Skeletal muscle tissue (tissue), 5 donors: ENCODE results near the gene ZCRB1. TPM values are rescaled to one million over a fixed set of nuclear protein-coding genes. Genes with fewer than 3 reads are reported as not detected.

ENCODE experiments used
- H3K27ac ChIP-seq: one replicate; pipeline ENCODE4 v1.7.0; 2013; ENCODE audit warnings: mild to moderate bottlenecking, low read depth, low read length, inconsistent platforms
- H3K27me3 ChIP-seq, 3 donors: one replicate each; pipeline ENCODE4 v1.7.0; 2013; ENCODE audit warnings: low read length in 3 of 3; ENCODE audit not compliant: control insufficient read depth in 3 of 3, insufficient read depth in 3 of 3
- H3K36me3 ChIP-seq, 3 donors: one replicate each; pipeline ENCODE4 v1.7.0; 2013; ENCODE audit warnings: low read length in 3 of 3; ENCODE audit not compliant: control insufficient read depth in 3 of 3, insufficient read depth in 3 of 3
- H3K4me1 ChIP-seq, 3 donors: one replicate each; pipeline ENCODE4 v1.7.0; 2013; ENCODE audit warnings: low read length in 3 of 3, mild to moderate bottlenecking in 3 of 3; ENCODE audit not compliant: control insufficient read depth in 3 of 3, insufficient read depth in 3 of 3
- H3K4me3 ChIP-seq, 3 donors: one replicate each; pipeline ENCODE4 v1.7.0; 2013; ENCODE audit warnings: low read length in 3 of 3
- H3K9ac ChIP-seq, 3 donors: one replicate each; pipeline ENCODE4 v1.7.0; 2013; ENCODE audit warnings: low read length in 3 of 3, mild to moderate bottlenecking in 3 of 3, moderate library complexity in 2 of 3, low read depth in 1 of 3
- H3K9me3 ChIP-seq, 3 donors: one replicate each; pipeline ENCODE4 v1.7.0; 2013; ENCODE audit warnings: low read length in 3 of 3; ENCODE audit not compliant: control insufficient read depth in 3 of 3
- small RNA-seq: library from RNA; depleted of rRNA; stranded (forward); fragments of <200 nt; gene quantifications from one replicate; pipeline ENCODE3, GENCODE V24; 2014
- total RNA-seq: library from RNA; depleted of rRNA; stranded (reverse); fragments of >200 nt; gene quantifications from one replicate; pipeline ENCODE4 v1.2.3, GENCODE V29; 2014
- donor health status: Osteomylitis.

Gene ZCRB1
- total RNA-seq, 1 donor from 2014 or later: 6.8 TPM

DNA sequence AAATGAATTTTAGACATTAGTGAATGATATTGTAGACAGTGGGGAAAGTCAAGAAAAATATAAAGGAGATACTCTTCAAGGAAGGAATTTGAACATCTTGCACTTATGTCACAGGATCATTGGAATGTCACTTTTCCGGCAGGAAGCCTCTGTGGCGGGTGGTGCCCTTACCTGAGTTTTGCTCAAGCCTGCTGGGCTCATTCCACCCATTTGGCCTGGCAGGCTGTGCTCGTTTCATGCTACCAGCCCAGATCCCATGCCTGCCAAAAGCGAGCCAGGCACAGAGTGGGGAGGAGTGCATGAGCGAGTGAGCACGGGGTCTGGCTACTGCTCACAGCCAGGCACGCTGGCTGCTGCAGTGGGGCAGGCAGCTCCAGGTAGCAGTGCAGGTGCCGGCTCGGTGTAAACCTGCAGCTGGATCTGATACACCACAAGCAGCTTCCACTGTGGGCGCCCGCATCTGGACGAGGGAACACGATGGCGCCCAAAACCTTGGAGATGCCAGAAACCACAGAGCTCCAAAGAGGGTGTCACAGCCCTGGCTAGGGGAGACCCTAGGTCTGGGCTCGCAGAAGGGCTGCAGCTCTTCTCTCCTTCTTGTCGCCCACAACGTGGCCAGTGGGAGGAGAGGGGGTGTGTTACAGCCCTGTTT is 59.2 kb downstream of the ZCRB1 start:
- Histone ChIP-seq H3K27ac (no peak overlapping the region), H3K9me3 (no peaks in the 10 kb centered on the region), H3K9ac (no peak overlapping the region), H3K36me3 (no peaks in the 10 kb centered on the region), H3K27me3 (peaks cover 0 to 6% (median 0%) of the 10 kb centered on the region in 3 donors), H3K4me1 (no peaks in the 10 kb centered on the region), H3K4me3 (no peak overlapping the region)

- Histone ChIP-seq H3K4me3 (no peak overlapping the region), H3K36me3 (no peaks in the 10 kb centered on the region), H3K27me3 (no peaks in the 10 kb centered on the region), H3K9me3 (no peaks in the 10 kb centered on the region), H3K4me1 (no peaks in the 10 kb centered on the region), H3K27ac (no peak overlapping the region), H3K9ac (no peak overlapping the region)
Measured at GRCh38 chr12:42262271-42262670, 63.6 kb downstream of the ZCRB1 start.

Small RNA genes within 50 kb of the gene (small RNA-seq; reads per million reads assigned to genes)
- gene MIR7851 (not detected), gene RF00090 (not detected)

Other genes starting within 250 kb of the ZCRB1 start
- 11.5 TPM for gene GXYLT1, start 181.2 kb downstream of the ZCRB1 start, total RNA-seq
- 19.3 TPM for gene YAF2, start 87.8 kb downstream of the ZCRB1 start, total RNA-seq
- gene PPHLN1, start 73 bp upstream of the ZCRB1 start, total RNA-seq: 59.0 TPM